ENCODE measurements around the gene TCFL5.

Gene TCFL5

GRCh38 chr20:62906209-62906608 lies 44.6 kb upstream of the TCFL5 start:
- H3K9me3 ChIP-seq (ENCODE audit: insufficient read depth, low read length): no peaks in the 10 kb centered on the region
- TF ChIP-seq, protein P1, sequence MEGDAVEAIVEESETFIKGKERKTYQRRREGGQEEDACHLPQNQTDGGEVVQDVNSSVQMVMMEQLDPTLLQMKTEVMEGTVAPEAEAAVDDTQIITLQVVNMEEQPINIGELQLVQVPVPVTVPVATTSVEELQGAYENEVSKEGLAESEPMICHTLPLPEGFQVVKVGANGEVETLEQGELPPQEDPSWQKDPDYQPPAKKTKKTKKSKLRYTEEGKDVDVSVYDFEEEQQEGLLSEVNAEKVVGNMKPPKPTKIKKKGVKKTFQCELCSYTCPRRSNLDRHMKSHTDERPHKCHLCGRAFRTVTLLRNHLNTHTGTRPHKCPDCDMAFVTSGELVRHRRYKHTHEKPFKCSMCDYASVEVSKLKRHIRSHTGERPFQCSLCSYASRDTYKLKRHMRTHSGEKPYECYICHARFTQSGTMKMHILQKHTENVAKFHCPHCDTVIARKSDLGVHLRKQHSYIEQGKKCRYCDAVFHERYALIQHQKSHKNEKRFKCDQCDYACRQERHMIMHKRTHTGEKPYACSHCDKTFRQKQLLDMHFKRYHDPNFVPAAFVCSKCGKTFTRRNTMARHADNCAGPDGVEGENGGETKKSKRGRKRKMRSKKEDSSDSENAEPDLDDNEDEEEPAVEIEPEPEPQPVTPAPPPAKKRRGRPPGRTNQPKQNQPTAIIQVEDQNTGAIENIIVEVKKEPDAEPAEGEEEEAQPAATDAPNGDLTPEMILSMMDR (IDR thresholded peaks at IDR 0.05; ENCODE audit: insufficient read depth, low read length, poor library complexity, severe bottlenecking): no peak
- no peak for TF ChIP-seq EZH2phosphoT487 (conservative IDR thresholded peaks at IDR 0.05; ENCODE audit: low read length)
- peaks cover 16% of the 10 kb centered on the region; the same call in 1 of the 2 replicates for H3K36me3 ChIP-seq (ENCODE audit: low read length)
- no peak overlapping the region for H3K27ac ChIP-seq (ENCODE audit: low read depth, low read length)
- H3K4me3 ChIP-seq (ENCODE audit: insufficient read depth, low read length, poor library complexity, severe bottlenecking): no peak overlapping the region
- no peak overlapping the region for H2AFZ ChIP-seq (ENCODE audit: low read depth, low read length, severe bottlenecking)
- peaks cover 7% of the 10 kb centered on the region for H3F3A ChIP-seq (ENCODE audit: insufficient read depth)
- no peaks in the 10 kb centered on the region; the same call in 1 of the 2 replicates for H4K20me1 ChIP-seq (ENCODE audit: low read depth, low read length)
- H3K4me2 ChIP-seq (ENCODE audit: low read depth, low read length, poor library complexity, severe bottlenecking): no peak overlapping the region
- no peaks in the 10 kb centered on the region for H3K9me2 ChIP-seq (replicated peaks; ENCODE audit: insufficient read depth, low read length)
- H3K9ac ChIP-seq (ENCODE audit: low read length): no peak overlapping the region
- H3K27me3 ChIP-seq (ENCODE audit: low read length): no peaks in the 10 kb centered on the region
- H3K79me2 ChIP-seq (ENCODE audit: insufficient read depth, low read length): peaks cover 26% of the 10 kb centered on the region; the same call in 1 of the 2 replicates

GRCh38 chr20:62905536-62906117 lies 44.0 kb upstream of the TCFL5 start:
- no peak for TF ChIP-seq EZH2phosphoT487 (conservative IDR thresholded peaks at IDR 0.05; ENCODE audit: low read length)
- TF ChIP-seq, protein P1 (IDR thresholded peaks at IDR 0.05; ENCODE audit: insufficient read depth, low read length, poor library complexity, severe bottlenecking): no peak
- Histone ChIP-seq H3K9ac (ENCODE audit: low read length) (no peak overlapping the region), H3K27me3 (ENCODE audit: low read length) (no peaks in the 10 kb centered on the region), H3K79me2 (ENCODE audit: insufficient read depth, low read length) (0 out of 2 replicates have a peak, but pooled peaks cover 20% of the 10 kb centered on the region), H3K36me3 (ENCODE audit: low read length) (peaks cover 16% of the 10 kb centered on the region; the same call in 1 of the 2 replicates), H3K4me3 (ENCODE audit: insufficient read depth, low read length, poor library complexity, severe bottlenecking) (no peak overlapping the region), H2AFZ (ENCODE audit: low read depth, low read length, severe bottlenecking) (no peak overlapping the region), H3K4me2 (ENCODE audit: low read depth, low read length, poor library complexity, severe bottlenecking) (no peak overlapping the region), H3K9me2 (replicated peaks; ENCODE audit: insufficient read depth, low read length) (no peaks in the 10 kb centered on the region), H4K20me1 (ENCODE audit: low read depth, low read length) (no peaks in the 10 kb centered on the region; the same call in 1 of the 2 replicates), H3K9me3 (ENCODE audit: insufficient read depth, low read length) (no peaks in the 10 kb centered on the region), H3K27ac (ENCODE audit: low read depth, low read length) (no peak overlapping the region), H3F3A (ENCODE audit: insufficient read depth) (peaks cover 13% of the 10 kb centered on the region)

DNA sequence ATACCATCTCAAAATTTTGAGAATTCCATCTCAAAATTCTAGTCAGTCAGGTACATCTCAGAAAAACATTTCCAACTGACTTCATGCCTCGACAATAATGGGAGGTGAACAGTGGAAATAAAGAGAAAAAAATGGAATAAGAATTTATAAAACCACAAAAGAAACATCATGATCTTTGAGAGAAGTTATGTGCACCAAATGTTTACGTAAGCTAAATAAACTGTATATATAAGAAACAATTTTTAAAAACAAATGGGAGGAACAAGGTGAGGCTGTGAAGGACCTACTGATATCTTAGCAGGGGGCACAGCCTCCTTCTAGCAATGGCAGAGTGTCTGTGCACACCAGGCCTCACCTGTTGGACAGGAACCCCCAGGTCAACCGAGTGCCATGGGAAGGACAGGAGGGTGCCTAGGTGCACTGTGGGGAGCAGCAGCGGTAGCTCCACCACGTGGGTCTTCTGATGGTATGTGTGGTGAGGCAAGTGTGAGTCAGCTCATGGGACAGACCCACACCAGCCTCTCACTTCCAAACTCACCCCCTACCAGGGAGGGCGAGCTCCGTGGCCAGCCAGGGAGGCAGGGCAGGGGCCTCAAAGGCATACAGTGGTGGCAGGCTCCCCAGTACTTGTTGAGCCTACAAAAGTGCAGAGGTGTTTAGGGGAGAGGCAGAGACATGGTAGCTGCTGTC lies 41.4 kb upstream of the TCFL5 start:
- no peaks in the 10 kb centered on the region; the same call in 1 of the 2 replicates for H3K79me2 ChIP-seq (ENCODE audit: insufficient read depth, low read length)
- no peak overlapping the region for H2AFZ ChIP-seq (ENCODE audit: low read depth, low read length, severe bottlenecking)
- no peak overlapping the region for H3K4me3 ChIP-seq (ENCODE audit: insufficient read depth, low read length, poor library complexity, severe bottlenecking)
- no peak overlapping the region for H3K27ac ChIP-seq (ENCODE audit: low read depth, low read length)
- H3K36me3 ChIP-seq (ENCODE audit: low read length): peaks cover 16% of the 10 kb centered on the region; the same call in 1 of the 2 replicates
- no peak overlapping the region for H3K9ac ChIP-seq (ENCODE audit: low read length)
- no peaks in the 10 kb centered on the region for H3K27me3 ChIP-seq (ENCODE audit: low read length)
- H4K20me1 ChIP-seq (ENCODE audit: low read depth, low read length): no peaks in the 10 kb centered on the region; the same call in 1 of the 2 replicates
- no peak overlapping the region for H3K4me2 ChIP-seq (ENCODE audit: low read depth, low read length, poor library complexity, severe bottlenecking)
- peaks cover 16% of the 10 kb centered on the region for H3F3A ChIP-seq (ENCODE audit: insufficient read depth)
- H3K9me2 ChIP-seq (replicated peaks; ENCODE audit: insufficient read depth, low read length): no peaks in the 10 kb centered on the region
- TF ChIP-seq, protein P1 (IDR thresholded peaks at IDR 0.05; ENCODE audit: insufficient read depth, low read length, poor library complexity, severe bottlenecking): no peak
- no peak for TF ChIP-seq EZH2phosphoT487 (conservative IDR thresholded peaks at IDR 0.05; ENCODE audit: low read length)
- no peaks in the 10 kb centered on the region for H3K9me3 ChIP-seq (ENCODE audit: insufficient read depth, low read length)

All from SU-DHL-6 (cell line).